Liver (tissue), 3 donors: ENCODE measurements around the gene TRIM33.

ENCODE experiments used
- ATF3 ChIP-seq: IDR thresholded peaks from 2 replicates; pipeline ENCODE4 v1.6.1; 2016; ENCODE audit warnings: antibody characterized with exemption
- CTCF ChIP-seq: fragments of 150-350 bp; IDR thresholded peaks from 2 replicates; pipeline ENCODE4 v1.5.1; 2017; ENCODE audit warnings: improper control_type of control experiment, low read depth, low read length; ENCODE audit not compliant: missing input control
- GABPA ChIP-seq, 2 donors: IDR thresholded peaks in 1 of 2; conservative IDR thresholded peaks in 1 of 2; 2 replicates each; pipeline ENCODE4 v1.6.1; 2016; ENCODE audit warnings: antibody characterized with exemption in 2 of 2, mild to moderate bottlenecking in 1 of 2, moderate library complexity in 1 of 2
- HNF4G ChIP-seq: IDR thresholded peaks from 2 replicates; pipeline ENCODE4 v1.6.1; 2016; ENCODE audit warnings: antibody characterized with exemption
- MAX ChIP-seq: IDR thresholded peaks from 2 replicates; pipeline ENCODE4 v1.6.1; 2016; ENCODE audit warnings: antibody characterized with exemption
- NR2F2 ChIP-seq: IDR thresholded peaks from 2 replicates; pipeline ENCODE4 v1.6.1; 2016; ENCODE audit warnings: antibody characterized with exemption
- RAD21 ChIP-seq, 2 donors: IDR thresholded peaks; 2 replicates each; pipeline ENCODE4 v1.6.1; 2016; ENCODE audit warnings: antibody characterized with exemption in 2 of 2, mild to moderate bottlenecking in 2 of 2
- RXRA ChIP-seq, 2 donors: IDR thresholded peaks; 2 replicates each; pipeline ENCODE4 v1.6.1; 2017 to 2018; ENCODE audit warnings: antibody characterized with exemption in 2 of 2, mild to moderate bottlenecking in 1 of 2
- SP1 ChIP-seq: IDR thresholded peaks from 2 replicates; pipeline ENCODE4 v1.6.1; 2018; ENCODE audit warnings: antibody characterized with exemption, mild to moderate bottlenecking
- TAF1 ChIP-seq: conservative IDR thresholded peaks from 2 replicates; pipeline ENCODE4 v1.6.1; 2016; ENCODE audit warnings: antibody characterized with exemption, mild to moderate bottlenecking
- ZBTB33 ChIP-seq: IDR thresholded peaks from 2 replicates; pipeline ENCODE4 v1.6.1; 2016; ENCODE audit warnings: antibody characterized with exemption
- donor health status: healthy.
- donor health status: healthy.

- TF ChIP-seq TAF1 (no peak), CTCF (no peak), RAD21 (IDR thresholded peaks at IDR 0.05) (no peak), ATF3 (no peak), NR2F2 (no peak), RXRA (IDR thresholded peaks at IDR 0.05) (no peak), ZBTB33 (no peak), HNF4G (no peak), GABPA (IDR thresholded peaks at IDR 0.05 in 1 of 2, conservative IDR thresholded peaks at IDR 0.05 in 1 of 2) (no peak), MAX (no peak), SP1 (no peak)
Observed at GRCh38 chr1:114390361-114390760, 120.6 kb downstream of the TRIM33 start.
